Kidney epithelial cell (primary cell): ENCODE results near the gene DUSP3. TPM values are rescaled to one million over a fixed set of nuclear protein-coding genes. Genes with fewer than 3 reads are reported as not detected.
A peak's percentile ranks its signal among the peaks of the same experiment; 100 is the strongest.

Experiments
- DNase-seq: peaks from one replicate; pipeline ENCODE4 v3.0.0-alpha.2; 2010; ENCODE audit warnings: low read depth
- H3K27me3 ChIP-seq: 2 replicates; pipeline ENCODE4 v1.6.0; 2011; ENCODE audit warnings: low read length; ENCODE audit not compliant: control insufficient read depth, insufficient read depth
- H3K36me3 ChIP-seq: 2 replicates; pipeline ENCODE4 v1.5.1; 2011; ENCODE audit warnings: low read length; ENCODE audit not compliant: control insufficient read depth, insufficient read depth
- H3K4me3 ChIP-seq: 2 replicates; pipeline ENCODE4 v1.5.1; 2011; ENCODE audit warnings: low read depth, mild to moderate bottlenecking, control low read depth, low read length
- total RNA-seq: library from RNA; depleted of rRNA; stranded (reverse); fragments of >200 nt; gene quantifications from 2 replicates; pipeline ENCODE4 v1.2.3, GENCODE V29; 2015
- TF ChIP-seq, protein P1 (sequence below): IDR thresholded peaks from 2 replicates; pipeline ENCODE4 v1.5.1; 2011; ENCODE audit warnings: mild to moderate bottlenecking, moderate library complexity, low read length, control low read depth, inconsistent platforms; ENCODE audit not compliant: insufficient read depth, poor library complexity, severe bottlenecking

DUSP3 gene
- total RNA-seq, 1 donor from 2014 or later: 117 TPM

DNA sequence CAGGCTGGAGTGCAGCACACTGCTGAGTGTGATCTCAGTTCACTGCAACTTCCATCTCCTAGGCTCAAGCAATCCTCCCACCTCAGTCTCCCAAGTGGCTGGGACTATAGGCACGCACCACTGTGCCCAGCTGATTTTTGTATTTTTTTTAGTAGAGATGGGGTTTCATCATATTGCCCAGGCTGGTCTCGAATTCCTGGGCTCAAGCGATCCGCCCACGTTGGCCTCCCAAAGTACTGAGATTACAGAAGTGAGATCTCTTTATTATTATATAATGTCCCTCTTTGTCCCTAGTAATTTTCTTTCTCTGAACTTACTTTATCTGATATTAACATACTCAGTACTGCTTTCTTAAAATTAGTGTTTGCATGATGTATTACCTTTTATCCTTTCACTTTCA is 9.8 kb upstream of the DUSP3 start:
- Histone ChIP-seq H3K4me3 (no peak overlapping the region), H3K36me3 (no peaks in the 10 kb centered on the region), H3K27me3 (no peaks in the 10 kb centered on the region)
- TF ChIP-seq, protein P1, sequence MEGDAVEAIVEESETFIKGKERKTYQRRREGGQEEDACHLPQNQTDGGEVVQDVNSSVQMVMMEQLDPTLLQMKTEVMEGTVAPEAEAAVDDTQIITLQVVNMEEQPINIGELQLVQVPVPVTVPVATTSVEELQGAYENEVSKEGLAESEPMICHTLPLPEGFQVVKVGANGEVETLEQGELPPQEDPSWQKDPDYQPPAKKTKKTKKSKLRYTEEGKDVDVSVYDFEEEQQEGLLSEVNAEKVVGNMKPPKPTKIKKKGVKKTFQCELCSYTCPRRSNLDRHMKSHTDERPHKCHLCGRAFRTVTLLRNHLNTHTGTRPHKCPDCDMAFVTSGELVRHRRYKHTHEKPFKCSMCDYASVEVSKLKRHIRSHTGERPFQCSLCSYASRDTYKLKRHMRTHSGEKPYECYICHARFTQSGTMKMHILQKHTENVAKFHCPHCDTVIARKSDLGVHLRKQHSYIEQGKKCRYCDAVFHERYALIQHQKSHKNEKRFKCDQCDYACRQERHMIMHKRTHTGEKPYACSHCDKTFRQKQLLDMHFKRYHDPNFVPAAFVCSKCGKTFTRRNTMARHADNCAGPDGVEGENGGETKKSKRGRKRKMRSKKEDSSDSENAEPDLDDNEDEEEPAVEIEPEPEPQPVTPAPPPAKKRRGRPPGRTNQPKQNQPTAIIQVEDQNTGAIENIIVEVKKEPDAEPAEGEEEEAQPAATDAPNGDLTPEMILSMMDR: no peak
- DNase-seq: no peak

DNA sequence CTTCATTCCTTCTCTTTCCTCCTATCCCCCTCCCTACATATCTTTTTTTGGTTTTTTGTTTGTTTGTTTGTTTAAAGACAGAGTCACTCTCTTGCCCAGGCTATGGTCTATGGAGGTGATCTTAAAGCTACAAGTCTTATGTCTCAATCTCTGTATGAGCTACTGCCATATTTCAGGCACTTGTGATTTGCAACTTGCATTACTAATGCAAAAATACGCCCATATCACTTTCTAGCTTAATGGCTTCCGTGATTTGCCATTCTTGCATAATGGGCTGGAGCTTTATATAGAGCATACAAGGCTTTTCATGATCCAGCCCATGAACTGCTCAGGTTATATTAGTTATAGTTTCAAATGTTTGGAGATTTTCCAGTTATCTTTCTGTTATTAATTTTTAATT is 9.0 kb upstream of the DUSP3 start:
- H3K36me3 ChIP-seq: no peaks in the 10 kb centered on the region
- no peak overlapping the region for H3K4me3 ChIP-seq
- H3K27me3 ChIP-seq: no peaks in the 10 kb centered on the region
- DNase-seq: no peak
- TF ChIP-seq, protein P1: no peak

DNA sequence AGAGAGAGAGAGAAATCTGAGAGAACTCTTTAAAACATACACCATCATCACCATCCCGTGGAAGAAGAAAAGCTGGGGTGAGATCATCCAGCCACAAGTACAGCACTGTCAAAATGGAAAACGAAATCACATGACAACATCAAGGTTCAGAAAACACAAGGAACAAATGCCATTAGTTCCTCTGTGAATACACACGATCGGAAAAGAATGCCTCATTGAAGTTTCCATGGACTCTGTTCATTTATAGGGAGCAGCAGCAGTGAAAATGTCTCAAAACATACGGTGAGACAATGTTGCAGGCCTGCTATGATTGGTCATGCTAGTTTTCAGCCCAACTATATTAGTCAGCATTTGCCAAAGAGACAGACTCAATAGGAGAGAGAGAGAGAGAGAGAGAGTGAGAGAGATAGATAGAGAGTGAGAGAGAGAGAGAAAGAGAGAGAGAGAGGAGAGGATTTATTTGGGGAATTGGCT is 5.9 kb upstream of the DUSP3 start:
- TF ChIP-seq, protein P1: no peak
- H3K36me3 ChIP-seq: no peaks in the 10 kb centered on the region
- H3K27me3 ChIP-seq: no peaks in the 10 kb centered on the region
- no peak for DNase-seq
- no peak overlapping the region for H3K4me3 ChIP-seq

DNA sequence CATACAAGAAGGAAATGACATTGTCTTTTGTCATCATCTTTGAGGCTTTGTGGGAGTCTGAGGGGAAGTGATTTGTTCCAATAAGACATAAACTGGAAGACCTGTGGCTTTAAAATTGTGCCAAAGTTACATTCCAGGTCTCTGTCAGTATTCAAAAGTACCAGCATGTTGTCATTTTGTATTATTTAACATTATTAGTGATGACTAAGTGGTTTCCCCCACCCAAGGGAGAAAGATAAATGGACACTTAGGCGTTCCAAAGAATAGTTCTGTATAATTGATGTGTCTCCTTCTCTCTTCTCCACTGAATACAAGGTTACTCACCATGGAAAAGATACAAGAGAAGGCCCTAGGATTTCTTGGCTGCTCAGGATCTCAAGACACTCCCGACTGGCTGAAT is 5.3 kb upstream of the DUSP3 start:
- no peaks in the 10 kb centered on the region for H3K27me3 ChIP-seq
- TF ChIP-seq, protein P1: no peak
- DNase-seq: no peak
- no peaks in the 10 kb centered on the region for H3K36me3 ChIP-seq
- no peak overlapping the region for H3K4me3 ChIP-seq

DNA sequence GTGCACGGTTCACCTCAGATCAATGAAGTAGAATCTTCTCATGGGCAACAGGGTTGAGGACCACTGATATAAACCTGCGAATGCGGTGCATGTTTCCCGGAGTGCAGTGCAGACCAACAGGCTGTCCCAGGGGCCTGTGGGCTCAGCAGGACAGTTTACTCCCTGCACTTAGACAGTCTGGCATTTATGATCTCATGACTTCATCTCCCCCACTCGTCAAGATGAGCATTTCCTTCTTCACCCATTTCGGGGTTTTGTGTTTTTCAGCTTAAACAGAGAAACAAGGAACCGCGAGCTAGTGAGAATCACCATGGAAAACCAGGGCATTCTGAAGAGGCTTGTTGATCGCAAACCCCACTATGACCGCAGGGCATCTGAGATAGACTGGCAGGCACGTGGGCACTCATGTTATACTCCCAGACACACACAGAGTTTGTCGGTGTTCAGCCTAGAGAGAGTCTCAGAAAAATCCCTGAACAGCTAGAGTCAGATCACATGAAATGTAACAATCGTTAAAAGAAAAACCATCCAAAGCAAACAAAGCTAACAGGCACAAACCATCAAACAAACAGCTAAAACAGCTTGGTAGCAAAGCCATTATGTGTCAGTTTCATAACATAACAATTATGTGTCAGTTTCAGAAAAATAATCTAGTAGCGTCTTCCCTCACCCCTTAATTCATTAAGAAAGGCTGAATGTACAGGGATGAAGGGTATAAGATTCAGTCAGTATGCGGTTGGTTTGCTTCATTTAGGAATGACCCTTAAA is 4.3 kb upstream of the DUSP3 start:
- Histone ChIP-seq H3K27me3 (no peaks in the 10 kb centered on the region), H3K4me3 (no peak overlapping the region), H3K36me3 (no peaks in the 10 kb centered on the region)
- DNase-seq: no peak
- TF ChIP-seq, protein P1: no peak

DNA sequence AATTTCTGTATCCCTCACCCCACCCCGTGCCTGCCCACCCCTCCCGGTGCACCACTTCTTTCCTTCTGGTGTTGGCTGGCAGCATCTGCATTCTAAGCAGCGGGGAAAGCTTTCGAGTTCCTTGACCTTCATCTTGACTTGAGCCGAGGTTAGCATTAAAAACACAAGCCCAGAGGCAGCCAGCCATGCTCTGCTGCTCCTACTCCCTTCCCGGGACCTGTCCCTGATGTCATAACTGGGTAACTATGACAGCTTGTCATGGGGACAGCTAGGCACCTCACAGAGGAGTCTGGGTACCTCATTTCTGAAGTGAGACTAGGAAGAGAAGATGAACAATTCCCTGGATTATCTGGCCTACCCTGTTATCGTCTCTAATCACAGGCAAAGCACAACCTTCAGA is 1.4 kb upstream of the DUSP3 start, which contains the start of gene CFAP97D1:
CFAP97D1 (plus strand) TSS at position 301 of the 400 bp plus-strand sequence; CDS start at position 329, 28 bp downstream.
- Histone ChIP-seq H3K4me3 (peak within 1 kb of the TSS; percentile 96), H3K36me3 (no peaks in the 10 kb centered on the region), H3K27me3 (no peaks in the 10 kb centered on the region)
- DNase-seq: no peak
- TF ChIP-seq, protein P1: no peak
